HEK293 (cell line): ENCODE results near the gene C16orf95.

ENCODE experiments used
- CTCF ChIA-PET: fragments of 350-600 bp; formaldehyde crosslinking; extraction: SDS; loops from one replicate; lab custom pipeline; 2021; ENCODE audit warnings: antibody characterized with exemption; lab: Yijun Ruan, JAX
- POLR2A ChIA-PET: fragments of 300-600 bp; formaldehyde crosslinking; extraction: SDS; loops from one replicate; lab custom pipeline; 2020; ENCODE audit warnings: antibody characterized with exemption, inconsistent platforms; lab: Yijun Ruan, JAX
- H3K27ac ChIP-seq: fragments of 200-500 bp; sonication (Bioruptor generic); 2 replicates; pipeline ENCODE4 v1.5.1; 2014; ENCODE audit warnings: low read depth, low read length, control low read depth, inconsistent platforms; ENCODE audit errors: extremely low read depth
- H3K36me3 ChIP-seq, 2 experiments: fragments of 200-500 bp in 1 of 2; sonication (Bioruptor generic) in 1 of 2; 1 replicate in 1 of 2; 2 replicates in 1 of 2; pipeline ENCODE4 v1.5.1; 2014 to 2017; ENCODE audit warnings: inconsistent platforms in 2 of 2, low read length in 2 of 2; ENCODE audit not compliant: control insufficient read depth in 2 of 2, insufficient read depth in 1 of 2
- H3K4me1 ChIP-seq: fragments of 200-500 bp; sonication (Bioruptor generic); 2 replicates; pipeline ENCODE4 v1.5.1; 2014; ENCODE audit warnings: mild to moderate bottlenecking, low read length, inconsistent platforms; ENCODE audit not compliant: control insufficient read depth, insufficient read depth
- H3K4me3 ChIP-seq: 2 replicates; pipeline ENCODE4 v1.5.1; 2011; ENCODE audit warnings: low read depth, mild to moderate bottlenecking, control low read depth, low read length, moderate library complexity
- H3K9me3 ChIP-seq: fragments of 200-500 bp; sonication (Bioruptor generic); 2 replicates; pipeline ENCODE4 v1.5.1; 2014; ENCODE audit warnings: low read depth, low read length, inconsistent platforms; ENCODE audit not compliant: control insufficient read depth, insufficient read depth
- FEZF1 ChIP-seq: fragments of 450-650 bp; formaldehyde crosslinking; IDR thresholded peaks from 2 replicates; pipeline ENCODE4 v1.5.1; 2016; ENCODE audit warnings: missing biosample characterization, missing genetic modification characterization
- KLF1 ChIP-seq: fragments of 450-650 bp; formaldehyde crosslinking; IDR thresholded peaks from 2 replicates; pipeline ENCODE4 v1.5.1; 2016; ENCODE audit warnings: missing biosample characterization, missing genetic modification characterization
- KLF9 ChIP-seq: fragments of 450-650 bp; formaldehyde crosslinking; IDR thresholded peaks from 2 replicates; pipeline ENCODE4 v1.5.1; 2016; ENCODE audit warnings: missing biosample characterization, missing genetic modification characterization, low read depth
- MEIS1 ChIP-seq: sonication (generic); formaldehyde crosslinking; IDR thresholded peaks from 2 replicates; pipeline ENCODE4 v1.8.1; 2022; ENCODE audit warnings: missing genetic modification reagents, mild to moderate bottlenecking, borderline replicate concordance
- PRDM6 ChIP-seq: fragments of 450-650 bp; formaldehyde crosslinking; IDR thresholded peaks from 2 replicates; pipeline ENCODE4 v1.5.1; 2017; ENCODE audit warnings: missing biosample characterization, missing genetic modification characterization
- ZBTB48 ChIP-seq: fragments of 450-650 bp; formaldehyde crosslinking; IDR thresholded peaks from 2 replicates; pipeline ENCODE4 v1.5.1; 2016; ENCODE audit warnings: missing biosample characterization, missing genetic modification characterization
- ZNF133 ChIP-seq: fragments of 450-650 bp; formaldehyde crosslinking; IDR thresholded peaks from 2 replicates; pipeline ENCODE4 v1.5.1; 2016; ENCODE audit warnings: missing biosample characterization, missing genetic modification characterization
- ZNF19 ChIP-seq: fragments of 450-650 bp; formaldehyde crosslinking; IDR thresholded peaks from 2 replicates; pipeline ENCODE4; 2016; ENCODE audit warnings: missing biosample characterization, missing genetic modification characterization, low read depth
- ZNF266 ChIP-seq: fragments of 450-650 bp; formaldehyde crosslinking; IDR thresholded peaks from 2 replicates; pipeline ENCODE4 v1.5.1; 2016; ENCODE audit warnings: missing biosample characterization, missing genetic modification characterization, low read depth
- ZNF292 ChIP-seq: fragments of 450-650 bp; formaldehyde crosslinking; IDR thresholded peaks from 2 replicates; pipeline ENCODE4 v1.5.1; 2016; ENCODE audit warnings: low read depth, missing biosample characterization, missing genetic modification characterization, borderline replicate concordance
- ZNF302 ChIP-seq: fragments of 450-650 bp; formaldehyde crosslinking; IDR thresholded peaks from 2 replicates; pipeline ENCODE4 v1.5.1; 2016; ENCODE audit warnings: missing biosample characterization, missing genetic modification characterization, low read depth
- ZNF416 ChIP-seq: fragments of 450-650 bp; formaldehyde crosslinking; IDR thresholded peaks from 2 replicates; pipeline ENCODE4 v1.5.1; 2016; ENCODE audit warnings: missing biosample characterization, missing genetic modification characterization
- ZNF473 ChIP-seq: fragments of 450-650 bp; formaldehyde crosslinking; IDR thresholded peaks from 2 replicates; pipeline ENCODE4 v1.5.1; 2017; ENCODE audit warnings: missing biosample characterization, missing genetic modification characterization
- ZNF555 ChIP-seq: fragments of 450-650 bp; formaldehyde crosslinking; conservative IDR thresholded peaks from 2 replicates; pipeline ENCODE4 v1.5.1; 2017; ENCODE audit warnings: missing biosample characterization, mild to moderate bottlenecking, missing genetic modification characterization, inconsistent platforms
- ZNF561 ChIP-seq: fragments of 450-650 bp; IDR thresholded peaks from 2 replicates; pipeline ENCODE4 v1.5.1; 2018; ENCODE audit warnings: missing biosample characterization, missing genetic modification characterization, borderline replicate concordance
- ZNF621 ChIP-seq: fragments of 450-650 bp; formaldehyde crosslinking; IDR thresholded peaks from 2 replicates; pipeline ENCODE4 v1.5.1; 2017; ENCODE audit warnings: missing biosample characterization, missing genetic modification characterization
- ZNF623 ChIP-seq: fragments of 450-650 bp; formaldehyde crosslinking; IDR thresholded peaks from 2 replicates; pipeline ENCODE4 v1.5.1; 2016; ENCODE audit warnings: missing biosample characterization, missing genetic modification characterization
- ZNF629 ChIP-seq: fragments of 450-650 bp; formaldehyde crosslinking; IDR thresholded peaks from 2 replicates; pipeline ENCODE4 v1.5.1; 2017; ENCODE audit warnings: missing biosample characterization, missing genetic modification characterization
- ZNF776 ChIP-seq: fragments of 450-650 bp; formaldehyde crosslinking; IDR thresholded peaks from 2 replicates; pipeline ENCODE4 v1.5.0; 2017; ENCODE audit warnings: missing biosample characterization, missing genetic modification characterization, borderline replicate concordance
- ZSCAN23 ChIP-seq: fragments of 450-650 bp; formaldehyde crosslinking; IDR thresholded peaks from 2 replicates; pipeline ENCODE4 v1.5.1; 2016; ENCODE audit warnings: missing biosample characterization, missing genetic modification characterization
- TF ChIP-seq, protein P1 (sequence below): fragments of 450-650 bp; formaldehyde crosslinking; optimal IDR thresholded peaks from 2 replicates; pipeline ENCODE3; 2016; ENCODE audit warnings: missing biosample characterization, mild to moderate bottlenecking, missing genetic modification characterization
- TF ChIP-seq, protein P2 (sequence below): fragments of 450-650 bp; formaldehyde crosslinking; conservative IDR thresholded peaks from 2 replicates; pipeline ENCODE4 v1.5.1; 2016; ENCODE audit warnings: low read depth, missing biosample characterization, missing genetic modification characterization

Gene C16orf95

GRCh38 chr16:87344931-87345631 lies 27.9 kb upstream of the C16orf95 start:
- Histone ChIP-seq H3K9me3 (no peaks in the 10 kb centered on the region), H3K36me3 (peaks cover 0 to 59% of the 10 kb centered on the region in 2 experiments; a peak in 2 of 3 replicates), H3K4me1 (no peaks in the 10 kb centered on the region), H3K4me3 (no peak overlapping the region), H3K27ac (no peak overlapping the region)
- TF ChIP-seq ZNF302 (tag by site-specific recombination) (no peak), ZNF629 (tag by site-specific recombination) (no peak), KLF1 (tag by site-specific recombination) (peak; percentile 58), PRDM6 (tag by site-specific recombination) (no peak)
- TF ChIP-seq, protein P1, sequence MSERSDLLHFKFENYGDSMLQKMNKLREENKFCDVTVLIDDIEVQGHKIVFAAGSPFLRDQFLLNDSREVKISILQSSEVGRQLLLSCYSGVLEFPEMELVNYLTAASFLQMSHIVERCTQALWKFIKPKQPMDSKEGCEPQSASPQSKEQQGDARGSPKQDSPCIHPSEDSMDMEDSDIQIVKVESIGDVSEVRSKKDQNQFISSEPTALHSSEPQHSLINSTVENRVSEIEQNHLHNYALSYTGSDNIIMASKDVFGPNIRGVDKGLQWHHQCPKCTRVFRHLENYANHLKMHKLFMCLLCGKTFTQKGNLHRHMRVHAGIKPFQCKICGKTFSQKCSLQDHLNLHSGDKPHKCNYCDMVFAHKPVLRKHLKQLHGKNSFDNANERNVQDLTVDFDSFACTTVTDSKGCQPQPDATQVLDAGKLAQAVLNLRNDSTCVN = no peak
- CTCF ChIA-PET = interaction anchor here (0.6 kb wide), 1 partner anchor 12 kb away, joined by 3 read pairs; no protein-coding TSS in a partner anchor
- POLR2A ChIA-PET = no interaction called here

GRCh38 chr16:87344165-87344930 lies 27.2 kb upstream of the C16orf95 start:
- ChIA-PET CTCF (no interaction called here), POLR2A (no interaction called here)
- peaks cover 0 to 64% of the 10 kb centered on the region in 2 experiments; a peak in 2 of 3 replicates for H3K36me3 ChIP-seq
- H3K27ac ChIP-seq = no peak overlapping the region
- TF ChIP-seq ZNF561 (tag by site-specific recombination) (no peak), ZNF19 (tag by site-specific recombination) (no peak), ZNF473 (tag by site-specific recombination) (no peak), ZNF623 (no peak), FEZF1 (tag by site-specific recombination) (no peak), ZNF555 (tag by site-specific recombination) (no peak)
- H3K9me3 ChIP-seq = no peaks in the 10 kb centered on the region
- no peaks in the 10 kb centered on the region for H3K4me1 ChIP-seq
- H3K4me3 ChIP-seq = no peak overlapping the region

DNA sequence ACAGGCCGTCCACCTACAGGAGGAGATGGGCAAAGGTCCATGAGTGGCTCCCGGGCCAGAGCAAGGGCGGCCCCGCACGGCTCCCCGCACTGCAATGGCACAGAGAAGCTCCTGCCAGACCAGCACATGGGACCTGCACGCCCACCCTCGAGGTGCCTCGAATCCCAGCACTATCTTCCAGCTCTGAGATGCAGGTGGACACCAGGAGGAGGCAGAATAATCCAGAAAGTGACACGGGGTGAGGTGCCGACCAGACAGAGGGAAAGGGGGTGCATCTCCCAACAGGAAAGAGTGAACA lies 26.5 kb upstream of the C16orf95 start:
- H3K9me3 ChIP-seq = no peaks in the 10 kb centered on the region
- ChIA-PET CTCF (no interaction called here), POLR2A (no interaction called here)
- H3K4me1 ChIP-seq = no peaks in the 10 kb centered on the region
- H3K4me3 ChIP-seq = no peak overlapping the region
- no peak overlapping the region for H3K27ac ChIP-seq
- H3K36me3 ChIP-seq = peaks cover 0 to 71% of the 10 kb centered on the region in 2 experiments; a peak in 2 of 3 replicates
- TF ChIP-seq ZNF776 (tag by site-specific recombination) (no peak), ZNF416 (no peak), ZBTB48 (tag by site-specific recombination) (no peak), ZNF292 (tag by site-specific recombination) (no peak), ZNF621 (tag by site-specific recombination) (no peak), ZNF133 (tag by site-specific recombination) (no peak), ZNF266 (tag by site-specific recombination) (no peak), KLF9 (tag by site-specific recombination) (no peak), ZSCAN23 (tag by site-specific recombination) (no peak), MEIS1 (CRISPR knock-in tag) (no peak)
- TF ChIP-seq, protein P2, sequence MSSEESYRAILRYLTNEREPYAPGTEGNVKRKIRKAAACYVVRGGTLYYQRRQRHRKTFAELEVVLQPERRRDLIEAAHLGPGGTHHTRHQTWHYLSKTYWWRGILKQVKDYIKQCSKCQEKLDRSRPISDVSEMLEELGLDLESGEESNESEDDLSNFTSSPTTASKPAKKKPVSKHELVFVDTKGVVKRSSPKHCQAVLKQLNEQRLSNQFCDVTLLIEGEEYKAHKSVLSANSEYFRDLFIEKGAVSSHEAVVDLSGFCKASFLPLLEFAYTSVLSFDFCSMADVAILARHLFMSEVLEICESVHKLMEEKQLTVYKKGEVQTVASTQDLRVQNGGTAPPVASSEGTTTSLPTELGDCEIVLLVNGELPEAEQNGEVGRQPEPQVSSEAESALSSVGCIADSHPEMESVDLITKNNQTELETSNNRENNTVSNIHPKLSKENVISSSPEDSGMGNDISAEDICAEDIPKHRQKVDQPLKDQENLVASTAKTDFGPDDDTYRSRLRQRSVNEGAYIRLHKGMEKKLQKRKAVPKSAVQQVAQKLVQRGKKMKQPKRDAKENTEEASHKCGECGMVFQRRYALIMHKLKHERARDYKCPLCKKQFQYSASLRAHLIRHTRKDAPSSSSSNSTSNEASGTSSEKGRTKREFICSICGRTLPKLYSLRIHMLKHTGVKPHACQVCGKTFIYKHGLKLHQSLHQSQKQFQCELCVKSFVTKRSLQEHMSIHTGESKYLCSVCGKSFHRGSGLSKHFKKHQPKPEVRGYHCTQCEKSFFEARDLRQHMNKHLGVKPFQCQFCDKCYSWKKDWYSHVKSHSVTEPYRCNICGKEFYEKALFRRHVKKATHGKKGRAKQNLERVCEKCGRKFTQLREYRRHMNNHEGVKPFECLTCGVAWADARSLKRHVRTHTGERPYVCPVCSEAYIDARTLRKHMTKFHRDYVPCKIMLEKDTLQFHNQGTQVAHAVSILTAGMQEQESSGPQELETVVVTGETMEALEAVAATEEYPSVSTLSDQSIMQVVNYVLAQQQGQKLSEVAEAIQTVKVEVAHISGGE (tag by site-specific recombination) = no peak
